Heart left ventricle (tissue), 16 donors: ENCODE results near the gene MFGE8. TPM values are rescaled to one million over a fixed set of nuclear protein-coding genes. Genes with fewer than 3 reads are reported as not detected.
"Not testable (repeated sequence)": the region's sequence is repeated elsewhere in the genome, so short reads cannot be mapped to it uniquely, and the experiment has no call there.

Source experiments
- ATAC-seq, 4 donors: fragments of 200-7000 bp; cut with Tn5 transposase; one replicate each; pipeline ENCODE4 v1.9.1; 2020 to 2022; ENCODE audit warnings: moderate library complexity in 4 of 4, mild to moderate bottlenecking in 3 of 4, moderate number of reproducible peaks in 1 of 4
- DNase-seq, 5 donors: peaks; one replicate each; pipeline ENCODE4 v3.0.0-alpha.2; 2020
- H3K27ac ChIP-seq, 12 donors: fragments of 200-600 bp; sonication (generic) in 4 of 12; one replicate each; pipeline versions ENCODE4 v1.5.0 to v1.8.0; 2016 to 2022; ENCODE audit warnings: mild to moderate bottlenecking in 2 of 12
- H3K27me3 ChIP-seq, 9 donors: fragments of 200-600 bp; sonication (generic) in 2 of 9; one replicate each; pipeline versions ENCODE4 v1.5.1 to v1.8.0; 2016 to 2022; ENCODE audit warnings: mild to moderate bottlenecking in 3 of 9
- H3K36me3 ChIP-seq, 9 donors: fragments of 200-600 bp; sonication (generic) in 2 of 9; one replicate each; pipeline versions ENCODE4 v1.5.0 to v1.8.0; 2018 to 2022; ENCODE audit warnings: mild to moderate bottlenecking in 2 of 9
- H3K4me1 ChIP-seq, 12 donors: fragments of 200-600 bp; sonication (generic) in 4 of 12; one replicate each; pipeline versions ENCODE4 v1.5.0 to v1.8.0; 2016 to 2022; ENCODE audit warnings: mild to moderate bottlenecking in 3 of 12
- H3K4me3 ChIP-seq, 12 donors: fragments of 200-600 bp; sonication (generic) in 4 of 12; one replicate each; pipeline versions ENCODE4 v1.5.0 to v1.8.0; 2017 to 2022; ENCODE audit warnings: mild to moderate bottlenecking in 9 of 12, moderate library complexity in 4 of 12
- H3K9me3 ChIP-seq, 12 donors: fragments of 200-600 bp; sonication (generic) in 4 of 12; one replicate each; pipeline versions ENCODE4 v1.5.0 to v1.8.0; 2016 to 2022; ENCODE audit warnings: mild to moderate bottlenecking in 1 of 12
- POLR2A ChIP-seq, 2 donors: fragments of 450-650 bp; IDR thresholded peaks; one replicate each; pipeline ENCODE4 v1.6.1; 2017; ENCODE audit warnings: antibody characterized with exemption in 2 of 2, mild to moderate bottlenecking in 2 of 2, moderate library complexity in 2 of 2
- WGBS, 4 donors: extraction: QIAGEN DNeasy Blood & Tissue Kit in 2 of 4; methylation state at CpG; one replicate each; pipeline versions ENCODE4 v1.1.5 to v1.1.7; 2013 to 2018; 5-methylcytosine and 5-hydroxymethylcytosine counted together
- intact Hi-C, 10 donors: fragments of 100-400 bp; cut with DNase I; formaldehyde crosslinking; loops; one replicate each; pipeline versions ENCODE4 v1.11.1 to v1.14.2; 2022
- polyA plus RNA-seq, 2 donors: library from polyadenylated mRNA; stranded (reverse); fragments of 200-250 nt; gene quantifications; one replicate each; pipeline ENCODE4 v1.2.3, GENCODE V29; 2013
- total RNA-seq, 9 donors: library from RNA; depleted of rRNA in 2 of 9; stranded (reverse); fragments of >200 nt in 2 of 9; fragmentation: NEBNext Ultra II Directional in 3 of 9; extraction: Animal tissue kit (Norgen Biotek cat#: 25700) in 3 of 9; gene quantifications; one replicate each; pipeline versions ENCODE4 v1.1.0 to v1.2.4, GENCODE V29; 2016 to 2023
- TF ChIP-seq, protein P1 (sequence below), 12 donors: fragments of 200-600 bp; sonication (generic) in 4 of 12; IDR thresholded peaks; one replicate each; pipeline versions ENCODE4 v1.5.0 to v1.8.0; 2018 to 2022; ENCODE audit warnings: antibody characterized with exemption in 12 of 12, mild to moderate bottlenecking in 5 of 12
- donor health status: ischemic (EF 13 %, LVEDD 7.1; RV severe dilation, severe dysfunction).
- donor health status: healthy with polysubstance abuse.
- donor health status: DM: no; HTN: yes; CAD: no.
- donor health status: DM: no; HTN: no; CAD: no.
- donor health status: ischemic (EF 25% LVEDD 6.9; RV normal size, moderate dysfunction).
- donor health status: ischemic (EF 25% LVEDD 5.7; RV mildly dilated, moderate dysfunction).
- donor health status: healthy.
- donor health status: DM: yes; HTN: yes; CAD: no.
- donor health status: ischemic (EF 35%, LVEDD 5.7; RV mildly dilated, moderate dysfunction).
- donor health status: nonischemic (EF 11% LVEDD 7.7; RV severe dilation, severe dysfunction).
- donor health status: DM: yes; HTN: yes; CAD: no.
- donor health status: PGD.
- donor health status: ischemic (EF 29% LVEDD 5.4; RV normal size, mild dysfunction).
- donor health status: nonischemic (EF 23%, LVEDD 6.1; RV moderate dilation, normal function).

MFGE8 gene
- total and polyA plus RNA-seq, 11 donors, result 352 to 732 (median 556) TPM

DNA sequence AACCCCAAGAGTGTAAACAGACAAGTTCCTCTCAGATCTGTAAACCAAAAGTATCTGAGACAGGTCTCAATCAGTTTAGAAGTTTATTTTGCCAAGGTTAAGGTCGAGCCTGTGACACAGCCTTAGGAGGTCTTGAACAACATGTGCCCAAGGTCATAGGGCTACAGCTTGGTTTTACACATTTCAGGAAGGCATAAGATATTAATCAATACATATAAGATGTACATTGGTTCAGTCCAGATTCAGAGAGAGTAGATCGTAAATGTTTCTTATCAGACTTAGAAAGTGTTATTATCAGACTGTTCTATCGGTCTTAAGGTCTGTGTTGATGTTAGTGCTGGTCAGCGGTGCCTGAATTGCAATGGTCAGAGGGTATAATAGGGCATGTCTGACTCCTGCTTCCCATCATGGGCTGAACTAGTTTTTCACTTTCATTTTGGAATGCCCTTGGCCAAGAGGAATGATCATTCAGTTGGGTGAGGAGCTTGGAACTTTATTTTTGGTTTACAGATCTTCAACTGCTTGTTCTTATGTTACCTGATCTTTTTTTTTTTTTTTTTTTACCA is 27.0 kb upstream of the MFGE8 start:
- intact Hi-C loops, result no loop called here
- TF ChIP-seq, protein P1, sequence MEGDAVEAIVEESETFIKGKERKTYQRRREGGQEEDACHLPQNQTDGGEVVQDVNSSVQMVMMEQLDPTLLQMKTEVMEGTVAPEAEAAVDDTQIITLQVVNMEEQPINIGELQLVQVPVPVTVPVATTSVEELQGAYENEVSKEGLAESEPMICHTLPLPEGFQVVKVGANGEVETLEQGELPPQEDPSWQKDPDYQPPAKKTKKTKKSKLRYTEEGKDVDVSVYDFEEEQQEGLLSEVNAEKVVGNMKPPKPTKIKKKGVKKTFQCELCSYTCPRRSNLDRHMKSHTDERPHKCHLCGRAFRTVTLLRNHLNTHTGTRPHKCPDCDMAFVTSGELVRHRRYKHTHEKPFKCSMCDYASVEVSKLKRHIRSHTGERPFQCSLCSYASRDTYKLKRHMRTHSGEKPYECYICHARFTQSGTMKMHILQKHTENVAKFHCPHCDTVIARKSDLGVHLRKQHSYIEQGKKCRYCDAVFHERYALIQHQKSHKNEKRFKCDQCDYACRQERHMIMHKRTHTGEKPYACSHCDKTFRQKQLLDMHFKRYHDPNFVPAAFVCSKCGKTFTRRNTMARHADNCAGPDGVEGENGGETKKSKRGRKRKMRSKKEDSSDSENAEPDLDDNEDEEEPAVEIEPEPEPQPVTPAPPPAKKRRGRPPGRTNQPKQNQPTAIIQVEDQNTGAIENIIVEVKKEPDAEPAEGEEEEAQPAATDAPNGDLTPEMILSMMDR (IDR thresholded peaks at IDR 0.05), result no peak
- no peak for TF ChIP-seq POLR2A (IDR thresholded peaks at IDR 0.05)
- peak in 1 of 4 donors; percentile 18 for ATAC-seq
- no peak overlapping the region for H3K4me3 ChIP-seq
- no peak for DNase-seq
- H3K9me3 ChIP-seq, result no peaks in the 10 kb centered on the region
- peaks cover 0 to 10% (median 0%) of the 10 kb centered on the region in 12 donors for H3K4me1 ChIP-seq
- H3K36me3 ChIP-seq, result no peaks in the 10 kb centered on the region
- no peak overlapping the region for H3K27ac ChIP-seq
- 84 to 90% (median 88%) methylated on average over 4 of the region's 4 CpGs for WGBS, 4 donors
- H3K27me3 ChIP-seq, result no peaks in the 10 kb centered on the region

DNA sequence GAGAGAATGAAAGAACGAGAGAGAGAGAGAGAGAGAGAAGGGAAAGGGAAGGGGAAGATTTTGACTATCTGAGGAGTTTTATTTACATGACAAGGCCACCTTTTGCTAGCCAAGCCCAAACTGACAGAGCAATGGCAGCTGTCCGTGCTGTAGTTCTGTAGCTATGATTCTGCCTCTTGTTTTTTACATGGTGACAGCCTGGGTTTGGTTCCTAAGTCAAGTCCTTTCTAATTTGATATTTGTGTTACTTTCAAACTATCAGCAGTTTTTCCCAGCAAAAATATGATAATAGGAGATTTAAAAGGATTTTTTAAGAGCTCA is 26.3 kb upstream of the MFGE8 start:
- Histone ChIP-seq H3K27ac (no peak overlapping the region), H3K4me3 (no peak overlapping the region), H3K36me3 (no peaks in the 10 kb centered on the region), H3K9me3 (no peaks in the 10 kb centered on the region), H3K4me1 (peaks cover 0 to 10% (median 0%) of the 10 kb centered on the region in 12 donors), H3K27me3 (no peaks in the 10 kb centered on the region)
- TF ChIP-seq POLR2A (IDR thresholded peaks at IDR 0.05), result no peak
- TF ChIP-seq, protein P1 (IDR thresholded peaks at IDR 0.05), result no peak
- ATAC-seq (no peak), DNase-seq (no peak)
- intact Hi-C loops, result no loop called here
- 78 to 88% (median 83%) methylated on average over 2 of the region's 2 CpGs for WGBS, 4 donors

DNA sequence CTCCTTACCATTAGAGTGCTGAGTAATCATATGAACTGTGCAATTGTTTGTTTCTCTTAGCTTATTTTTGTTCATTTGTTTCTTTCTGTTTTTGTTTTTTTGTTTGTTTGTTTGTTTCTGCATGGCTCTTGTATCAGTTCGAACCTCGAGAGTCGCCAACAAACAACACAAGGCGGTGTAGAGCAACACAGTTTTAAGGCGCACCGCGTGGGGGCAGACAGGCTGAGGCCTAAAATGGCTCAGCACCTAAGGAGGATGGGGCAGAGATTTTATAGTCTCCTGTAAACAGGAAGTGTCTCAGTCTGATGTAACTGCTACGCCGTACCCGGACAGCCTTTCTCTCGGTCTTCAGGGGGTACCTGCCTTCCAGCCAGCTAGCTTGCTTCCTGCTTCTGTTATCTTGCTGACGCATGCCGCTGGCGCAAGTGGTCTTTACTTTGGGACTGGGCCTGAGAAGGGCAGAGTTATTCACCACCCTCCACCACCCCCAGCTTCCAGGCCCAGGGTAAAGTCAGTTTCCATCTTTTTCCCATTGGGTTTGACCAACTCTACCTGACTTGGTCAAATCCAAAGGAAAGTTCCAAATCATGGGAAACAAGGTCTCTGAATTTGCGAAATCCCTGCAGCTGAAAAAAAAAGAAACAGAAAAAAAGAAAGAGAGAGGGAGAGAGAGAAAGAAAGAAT is 25.8 kb upstream of the MFGE8 start:
- intact Hi-C loops, result no loop called here
- no peaks in the 10 kb centered on the region for H3K27me3 ChIP-seq
- ATAC-seq (no peak), DNase-seq (no peak)
- H3K36me3 ChIP-seq, result no peaks in the 10 kb centered on the region
- H3K4me3 ChIP-seq, result no peak overlapping the region
- no peak overlapping the region for H3K27ac ChIP-seq
- TF ChIP-seq, protein P1 (IDR thresholded peaks at IDR 0.05), result no peak
- no peak for TF ChIP-seq POLR2A (IDR thresholded peaks at IDR 0.05)
- H3K4me1 ChIP-seq, result peaks cover 0 to 10% (median 0%) of the 10 kb centered on the region in 12 donors
- no peaks in the 10 kb centered on the region for H3K9me3 ChIP-seq
- WGBS, 4 donors, result 84 to 89% (median 86%) methylated on average over 15 of the region's 15 CpGs

DNA sequence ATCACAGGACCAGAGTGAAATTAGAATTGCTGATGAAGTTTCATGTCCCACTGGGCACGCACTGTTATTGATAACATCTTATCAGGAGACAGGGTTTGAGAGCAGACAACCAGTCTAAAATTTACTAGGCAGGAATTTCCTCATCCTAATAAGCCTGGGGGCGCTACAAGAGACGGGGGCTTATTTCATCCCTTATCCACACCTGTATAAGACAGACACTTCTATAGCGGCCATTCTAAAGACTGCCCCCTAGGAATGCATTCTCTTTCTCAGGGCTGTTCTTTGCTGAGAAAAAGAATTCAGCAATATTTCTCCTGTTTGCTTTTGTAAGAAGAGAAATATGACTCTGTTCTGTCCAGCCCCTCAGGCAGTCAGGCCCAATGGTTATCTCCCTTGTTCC is 21.3 kb upstream of the MFGE8 start:
- not testable (repeated sequence) for H3K4me3 ChIP-seq, H3K27ac ChIP-seq, H3K9me3 ChIP-seq, H3K27me3 ChIP-seq, DNase-seq, ATAC-seq, H3K36me3 ChIP-seq
- intact Hi-C loops, result loop anchor here in 1 of 10 donors (5.0 kb wide), 1 partner anchor 48 kb away; no protein-coding TSS in a partner anchor
- H3K4me1 ChIP-seq, result peaks cover 0 to 29% (median 20%) of the 10 kb centered on the region in 12 donors
- WGBS, 4 donors, result 70 to 97% (median 84%) methylated on average over 4 of the region's 4 CpGs
